Activated effector memory CD4-positive, alpha-beta T cell treated with anti-CD3 and anti-CD28 coated beads, Interleukin-2, amount 50 U/mL, for 16 hours (primary cell): ENCODE data around the gene ANKS1A.
"Not testable (repeated sequence)": the region's sequence is repeated elsewhere in the genome, so short reads cannot be mapped to it uniquely, and the experiment has no call there.

ENCODE experiments used
- DNase-seq: peaks from one replicate; pipeline ENCODE4 v3.0.0-alpha.2; 2020

Gene ANKS1A

DNA sequence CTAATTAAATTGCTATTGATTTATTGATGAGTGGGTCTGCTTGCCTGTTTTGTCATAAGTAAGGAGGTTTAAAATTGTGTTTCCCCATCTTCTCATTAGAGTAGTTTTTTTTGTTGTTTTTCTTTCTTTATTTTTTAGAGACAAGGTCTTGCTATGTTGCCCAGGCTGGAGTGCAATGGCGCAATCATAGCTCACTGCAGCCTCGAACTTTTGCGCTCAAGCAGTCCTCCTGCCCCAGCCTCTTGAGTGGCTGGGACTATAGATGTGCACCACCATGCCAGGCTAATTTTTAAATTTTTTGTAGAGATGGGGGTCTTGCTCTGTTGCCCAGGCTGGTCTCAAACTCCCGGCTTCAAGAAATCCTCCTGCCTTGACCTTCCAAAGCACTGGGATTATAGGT lies 31.0 kb downstream of the ANKS1A start:
- DNase-seq: no peak

DNA sequence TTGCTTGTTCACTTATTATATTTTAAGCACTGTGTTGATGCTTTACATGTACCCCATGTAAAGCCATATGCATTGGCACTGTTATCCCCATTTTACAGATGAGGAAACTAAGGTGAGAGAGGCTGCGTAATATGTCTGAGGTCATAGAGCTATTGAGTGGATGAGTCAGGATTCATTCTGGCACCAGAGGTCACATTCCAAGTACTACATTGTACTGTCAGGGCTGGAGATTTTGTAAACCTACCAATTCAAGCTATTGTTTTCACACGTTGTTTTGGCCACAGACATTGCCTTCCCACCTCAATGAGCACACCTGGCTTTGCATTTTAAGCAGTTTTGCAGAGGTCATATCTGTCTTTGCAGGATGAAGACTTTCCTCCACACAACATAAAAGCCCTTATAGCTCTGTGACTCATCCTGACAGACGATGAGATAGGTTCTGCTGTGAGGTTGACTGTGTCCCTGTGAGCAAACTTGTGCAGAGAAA lies 33.2 kb downstream of the ANKS1A start:
- DNase-seq: no peak

DNA sequence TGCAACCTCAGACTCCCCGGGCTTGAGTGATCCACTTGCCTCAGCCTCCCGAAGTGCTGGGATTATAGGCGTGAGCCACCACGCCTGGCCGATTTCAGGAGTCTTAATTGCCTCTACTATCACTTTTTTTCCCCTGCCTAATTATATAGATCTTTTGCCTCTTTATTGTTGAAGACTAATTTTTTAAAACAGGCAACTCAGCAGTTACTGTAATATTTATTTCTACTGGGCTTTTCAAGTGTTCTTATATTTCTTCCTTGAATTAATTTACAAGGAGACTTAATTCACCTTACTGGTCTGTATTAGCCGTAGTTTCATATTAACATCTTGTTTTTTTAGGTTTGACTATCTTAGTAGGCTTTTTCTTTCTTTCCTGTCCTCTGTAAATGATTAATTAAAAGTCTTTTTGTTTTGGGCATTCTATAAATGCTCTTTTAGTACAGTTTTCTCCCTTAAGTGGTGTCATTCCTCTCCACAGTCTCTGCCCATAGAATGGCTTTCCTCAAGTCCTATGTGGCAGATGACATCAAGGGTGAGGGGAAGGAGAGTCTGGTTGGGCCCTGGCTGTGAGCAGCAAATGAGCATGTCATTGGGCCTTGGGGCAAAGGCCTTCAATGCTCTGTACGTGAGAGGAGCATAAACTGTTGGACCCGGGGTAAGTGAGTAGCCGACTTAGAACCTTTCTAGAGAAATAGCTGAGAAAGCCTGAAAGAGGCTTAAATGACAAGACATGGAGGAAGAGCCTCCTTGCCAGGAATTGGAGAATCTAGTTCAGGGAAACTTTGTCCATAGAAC lies 36.0 kb downstream of the ANKS1A start:
- no peak for DNase-seq

DNA sequence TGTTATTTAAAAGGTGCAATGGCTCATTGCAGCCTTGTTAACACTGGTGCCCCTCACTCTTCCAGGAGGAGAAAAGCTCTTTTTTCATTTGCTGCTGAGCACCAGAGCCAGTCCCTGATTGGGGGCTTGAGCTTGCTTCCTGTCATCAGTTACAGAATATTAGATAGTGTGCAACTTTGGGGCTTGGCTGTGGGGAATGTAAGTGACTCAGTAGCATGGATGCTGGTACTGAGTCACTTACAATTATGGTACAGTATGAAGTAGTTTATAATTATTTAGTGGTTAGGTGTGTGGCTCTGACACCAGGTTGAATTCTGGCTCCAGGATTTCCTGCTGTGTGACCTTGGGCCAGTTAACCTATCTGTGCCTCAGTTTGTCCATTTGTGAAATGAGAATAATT lies 37.6 kb downstream of the ANKS1A start:
- DNase-seq: no peak

DNA sequence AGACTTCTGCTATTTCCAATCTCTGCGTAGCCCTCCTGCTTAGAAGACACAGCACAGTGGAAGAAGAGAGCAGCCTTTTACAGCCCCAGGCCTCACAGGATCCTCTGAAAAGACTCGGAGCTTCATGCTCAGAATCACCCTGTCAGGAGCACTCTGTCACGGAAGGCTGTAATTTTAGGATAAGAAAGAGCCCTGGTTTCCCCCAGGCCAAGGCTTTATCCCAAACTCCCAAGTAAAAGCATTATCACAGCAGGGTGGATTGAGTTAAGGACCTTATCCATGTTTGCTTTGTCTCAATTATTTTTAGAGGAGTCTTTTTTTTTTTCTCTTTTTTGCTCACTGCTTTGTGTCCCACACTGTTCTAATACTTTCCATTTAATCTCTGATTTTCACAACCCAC lies 39.2 kb downstream of the ANKS1A start:
- no peak for DNase-seq

DNA sequence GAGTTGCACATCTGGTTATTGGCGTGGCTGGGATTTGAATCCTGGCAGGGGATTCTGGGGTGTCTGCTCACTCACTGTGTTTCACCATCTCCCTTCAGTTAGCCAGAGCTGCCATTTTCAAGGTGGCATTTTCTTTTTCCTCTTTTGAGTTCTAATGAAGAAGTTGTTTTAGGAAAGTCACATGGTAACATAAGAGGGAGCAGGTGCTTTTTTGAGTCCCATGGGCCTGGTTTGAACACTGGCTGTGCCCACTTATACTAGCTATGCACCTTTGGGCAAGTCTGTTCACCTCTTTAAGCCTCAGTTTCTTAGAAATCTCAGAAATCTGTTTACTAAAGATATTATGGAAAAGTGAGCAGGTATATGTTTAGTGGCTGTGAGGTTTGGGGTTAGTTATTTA lies 39.6 kb downstream of the ANKS1A start:
- DNase-seq: no peak

DNA sequence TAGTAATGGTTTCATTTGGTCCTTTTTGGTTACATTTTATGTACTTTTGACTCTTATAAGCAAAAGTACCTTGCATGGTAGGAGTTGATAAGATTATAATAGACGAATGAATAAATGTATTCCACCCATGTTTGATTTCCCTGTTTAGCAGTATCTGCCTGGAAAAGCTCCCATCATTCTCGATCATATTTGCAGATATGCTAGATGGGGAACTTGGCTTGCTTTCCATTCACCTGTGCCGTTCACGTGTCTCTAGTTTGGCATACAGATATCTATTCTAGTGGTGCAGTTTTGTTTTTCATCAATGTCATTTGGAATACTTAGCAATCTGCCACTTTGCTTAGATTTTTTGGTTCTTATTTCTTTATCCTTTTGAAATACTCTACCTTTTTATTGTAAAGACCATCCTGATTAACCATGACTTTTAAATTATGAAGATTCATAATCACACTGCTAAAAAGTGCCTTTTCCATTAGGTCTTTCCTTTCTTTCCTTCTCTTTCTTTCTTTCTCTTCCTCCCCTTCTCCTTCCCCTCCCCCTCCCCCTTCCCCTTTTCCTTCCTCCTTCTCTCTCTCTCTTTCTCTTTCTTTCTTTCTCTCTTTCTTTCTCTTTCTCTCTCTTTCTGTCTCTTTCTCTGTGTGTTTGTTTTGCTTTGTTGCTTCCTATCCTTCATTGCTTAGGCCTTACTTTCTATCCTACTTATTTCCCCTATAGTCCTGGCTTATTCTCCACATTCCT lies 40.4 kb downstream of the ANKS1A start:
- DNase-seq: no peak

DNA sequence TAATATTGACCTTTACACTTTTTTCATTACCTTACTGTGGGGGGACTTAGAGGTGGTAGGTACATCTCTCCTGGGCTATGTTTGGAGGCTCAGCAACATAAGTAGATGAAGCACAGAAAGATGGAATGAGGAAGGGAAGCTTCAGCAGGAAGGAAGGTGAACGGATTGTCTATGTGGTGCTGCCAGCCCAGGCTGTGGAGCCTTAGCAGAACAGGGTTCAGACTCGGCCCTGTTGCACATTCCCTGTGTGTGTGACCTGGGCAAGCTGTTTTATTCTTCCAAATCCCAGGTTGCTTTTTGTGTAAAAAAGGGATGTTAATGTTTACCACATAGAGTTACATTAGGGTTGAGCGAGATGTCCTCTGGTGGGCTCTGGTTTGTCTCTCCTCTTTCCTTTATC lies 41.2 kb downstream of the ANKS1A start:
- DNase-seq: no peak

DNA sequence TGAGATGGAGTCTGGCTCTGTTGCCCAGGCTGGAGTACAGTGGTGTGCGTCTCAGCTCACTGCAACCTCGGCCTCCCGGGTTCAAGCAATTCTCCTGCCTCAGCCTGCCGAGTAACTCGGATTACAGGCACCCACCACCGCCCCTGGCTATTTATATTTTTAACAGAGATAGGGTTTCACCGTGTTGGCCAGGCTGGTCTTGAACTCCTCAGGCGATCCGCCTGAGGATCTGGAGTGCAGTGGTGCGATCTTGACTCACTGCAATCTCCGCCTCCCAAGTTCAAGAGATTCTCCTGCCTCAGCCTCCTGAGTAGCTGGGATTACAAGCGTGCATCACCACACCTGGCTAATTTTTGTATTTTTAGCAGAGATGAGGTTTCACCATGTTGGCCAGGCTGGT lies 43.1 kb downstream of the ANKS1A start:
- DNase-seq: not testable (repeated sequence)

DNA sequence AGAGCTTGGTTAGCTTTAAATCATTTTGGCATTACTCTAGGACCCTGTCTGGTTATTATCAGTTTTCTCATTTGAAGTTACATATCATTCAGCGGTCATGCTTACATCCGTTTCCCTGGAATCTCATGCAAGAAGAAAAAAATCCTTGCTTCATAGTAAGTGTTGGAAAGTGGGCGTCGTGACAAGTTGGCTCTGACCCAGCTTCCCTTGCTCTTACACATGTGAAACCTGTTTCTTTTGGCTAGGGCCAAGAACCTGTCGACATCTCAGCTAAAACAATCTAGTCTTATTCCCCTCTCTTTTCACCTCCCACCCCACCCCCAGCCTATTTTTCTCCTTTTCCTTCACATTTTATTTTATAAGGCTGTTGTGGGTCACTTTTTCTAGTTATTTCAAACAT lies 45.5 kb downstream of the ANKS1A start:
- no peak for DNase-seq

DNA sequence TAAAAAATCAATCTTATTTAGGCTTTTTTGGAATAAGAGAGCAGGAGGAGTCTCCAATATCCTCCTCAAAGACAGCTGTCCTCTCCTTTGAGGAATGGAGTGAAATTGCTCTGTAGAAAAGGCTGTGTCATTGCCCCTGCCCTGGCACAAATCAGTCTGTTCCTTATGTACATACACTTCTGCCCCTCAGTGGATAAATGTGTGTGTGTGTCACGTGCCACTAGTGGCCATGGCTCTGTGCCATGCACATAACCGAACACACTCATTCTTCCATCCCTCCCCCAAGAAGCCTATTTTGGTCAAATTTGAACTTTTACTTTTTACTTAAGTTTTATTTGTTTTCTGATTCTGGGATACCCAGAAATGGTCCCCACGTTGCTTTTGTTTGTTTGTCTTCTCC lies 49.2 kb downstream of the ANKS1A start:
- DNase-seq: no peak

DNA sequence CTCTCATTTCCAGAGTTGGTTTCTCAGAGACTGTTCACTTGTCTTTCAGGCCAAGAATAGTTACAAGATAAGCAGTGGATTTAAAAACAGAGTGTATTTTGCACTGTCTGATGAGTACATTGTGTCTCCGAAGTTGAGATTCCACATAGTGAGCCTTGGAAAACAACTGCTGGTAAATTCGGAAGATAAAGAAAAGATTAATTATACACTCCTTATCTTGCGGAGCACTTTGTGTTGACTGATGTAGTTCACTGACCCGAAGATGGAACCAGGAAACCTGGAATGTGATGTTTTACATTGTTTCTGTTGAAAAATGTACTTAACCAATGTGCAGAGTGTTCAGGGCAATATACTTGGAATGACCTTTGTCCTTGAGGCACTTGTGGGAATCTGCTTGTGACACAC lies 51.0 kb downstream of the ANKS1A start:
- no peak for DNase-seq

DNA sequence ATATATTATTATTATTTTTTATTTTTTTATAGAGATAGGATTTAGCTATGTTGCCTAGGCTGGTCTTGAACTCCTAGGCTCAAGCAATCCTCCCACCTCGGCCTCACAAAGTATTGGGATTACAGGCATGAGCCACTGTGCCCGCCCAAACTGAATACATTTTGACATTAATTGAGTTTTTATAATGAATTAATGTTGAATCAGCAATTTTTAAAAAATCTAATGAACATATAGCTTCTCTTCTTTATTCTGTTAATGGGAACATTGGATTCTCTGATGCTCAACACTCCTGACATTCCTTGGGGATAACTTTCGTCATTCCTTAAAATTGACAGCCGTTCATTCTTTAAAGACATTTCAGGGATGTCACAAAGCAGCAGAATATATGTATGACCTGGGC lies 52.4 kb downstream of the ANKS1A start:
- DNase-seq: no peak

DNA sequence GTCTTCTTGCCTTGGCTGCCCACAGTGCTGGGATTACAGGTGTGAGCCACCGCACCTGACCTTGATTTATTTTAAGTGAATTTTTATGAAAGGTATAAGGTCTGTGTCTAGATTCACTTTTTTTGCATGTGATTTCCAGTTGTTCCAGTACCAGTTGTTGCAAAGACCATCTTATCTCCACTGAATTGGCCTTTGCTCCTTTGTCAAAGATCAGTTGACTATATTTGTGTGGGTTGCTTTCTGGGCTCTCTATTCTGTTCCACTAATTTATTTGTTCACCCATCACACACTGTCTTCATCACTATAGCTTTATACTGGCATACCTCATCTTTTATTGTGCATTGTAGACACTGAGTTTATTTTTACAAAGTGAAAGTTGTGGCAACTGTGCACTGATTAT lies 56.3 kb downstream of the ANKS1A start:
- DNase-seq: no peak

DNA sequence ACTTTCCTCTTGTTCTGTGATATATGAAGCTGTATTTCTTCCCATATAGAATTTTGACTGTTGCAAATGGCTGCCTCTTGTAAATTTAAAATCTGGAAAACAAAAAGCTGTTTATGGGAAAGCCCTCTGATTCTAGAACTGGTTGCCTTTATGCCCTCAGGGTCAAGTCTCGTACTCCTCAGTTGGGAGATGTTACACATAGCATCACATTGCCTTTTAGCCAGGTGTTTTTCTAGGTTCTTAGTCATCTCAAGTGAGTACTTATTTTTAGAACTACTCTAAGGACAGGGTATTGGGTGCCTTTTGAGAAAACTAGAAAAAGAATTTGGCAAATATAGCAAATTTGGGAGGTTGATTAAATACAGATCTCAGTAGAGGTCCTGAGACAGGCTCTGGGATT lies 58.5 kb downstream of the ANKS1A start:
- DNase-seq: no peak

DNA sequence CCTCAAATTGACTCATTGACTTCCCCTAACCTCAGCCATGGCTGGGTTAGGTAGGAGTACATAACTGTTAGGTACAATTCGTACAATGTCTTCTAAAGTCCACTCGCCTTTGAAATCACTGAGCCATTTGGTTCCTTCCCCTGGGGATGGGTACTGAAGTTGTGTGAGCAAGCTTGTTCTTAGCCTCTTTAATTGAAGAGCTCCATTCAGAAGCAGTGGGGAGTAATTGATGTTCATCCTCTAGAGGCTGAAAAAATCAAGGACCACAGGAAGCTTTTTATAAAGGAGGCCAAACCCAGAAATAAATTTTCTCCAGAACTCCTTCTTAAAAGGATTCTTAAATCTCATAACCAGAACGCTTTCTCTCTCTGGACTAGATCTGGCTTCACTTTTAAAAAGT lies 60.6 kb downstream of the ANKS1A start:
- no peak for DNase-seq

DNA sequence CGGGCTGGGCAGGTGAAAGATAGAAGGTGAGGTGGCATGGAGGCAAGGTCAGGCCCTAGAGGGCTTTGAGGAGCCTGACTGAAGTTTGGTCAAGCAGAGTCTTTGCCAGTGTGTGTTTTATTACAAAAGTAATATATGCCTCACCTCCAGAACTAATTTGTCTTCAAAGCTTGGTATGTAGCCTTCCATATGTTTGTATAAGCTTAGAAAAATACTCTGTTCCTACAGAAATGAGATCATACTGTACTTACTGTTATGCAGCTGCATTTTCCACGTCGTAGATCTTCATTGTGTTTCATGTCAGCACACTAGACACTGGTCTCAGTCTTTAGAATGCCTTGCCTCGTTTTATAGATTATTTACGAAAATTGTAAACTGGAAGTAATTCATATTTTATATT lies 61.8 kb downstream of the ANKS1A start:
- no peak for DNase-seq

DNA sequence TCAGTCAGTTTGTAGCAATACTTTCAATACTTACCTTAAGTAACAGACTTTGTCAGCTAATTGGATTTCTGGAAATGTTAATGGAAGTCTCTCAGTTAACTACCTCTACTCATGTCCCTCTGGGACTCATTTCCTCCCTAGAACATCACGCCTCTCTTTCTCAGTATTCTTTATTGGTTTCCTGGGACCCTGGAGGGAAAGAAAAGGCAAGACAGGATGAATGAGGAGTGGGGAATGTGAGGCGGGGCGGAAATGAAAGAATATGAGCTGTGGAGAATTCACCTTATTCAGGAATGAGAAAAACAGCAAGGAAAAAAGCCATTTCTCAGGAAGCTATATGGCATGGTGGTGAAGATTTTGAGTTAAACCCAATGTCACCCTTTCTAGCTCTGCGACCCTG lies 62.7 kb downstream of the ANKS1A start:
- DNase-seq: no peak

DNA sequence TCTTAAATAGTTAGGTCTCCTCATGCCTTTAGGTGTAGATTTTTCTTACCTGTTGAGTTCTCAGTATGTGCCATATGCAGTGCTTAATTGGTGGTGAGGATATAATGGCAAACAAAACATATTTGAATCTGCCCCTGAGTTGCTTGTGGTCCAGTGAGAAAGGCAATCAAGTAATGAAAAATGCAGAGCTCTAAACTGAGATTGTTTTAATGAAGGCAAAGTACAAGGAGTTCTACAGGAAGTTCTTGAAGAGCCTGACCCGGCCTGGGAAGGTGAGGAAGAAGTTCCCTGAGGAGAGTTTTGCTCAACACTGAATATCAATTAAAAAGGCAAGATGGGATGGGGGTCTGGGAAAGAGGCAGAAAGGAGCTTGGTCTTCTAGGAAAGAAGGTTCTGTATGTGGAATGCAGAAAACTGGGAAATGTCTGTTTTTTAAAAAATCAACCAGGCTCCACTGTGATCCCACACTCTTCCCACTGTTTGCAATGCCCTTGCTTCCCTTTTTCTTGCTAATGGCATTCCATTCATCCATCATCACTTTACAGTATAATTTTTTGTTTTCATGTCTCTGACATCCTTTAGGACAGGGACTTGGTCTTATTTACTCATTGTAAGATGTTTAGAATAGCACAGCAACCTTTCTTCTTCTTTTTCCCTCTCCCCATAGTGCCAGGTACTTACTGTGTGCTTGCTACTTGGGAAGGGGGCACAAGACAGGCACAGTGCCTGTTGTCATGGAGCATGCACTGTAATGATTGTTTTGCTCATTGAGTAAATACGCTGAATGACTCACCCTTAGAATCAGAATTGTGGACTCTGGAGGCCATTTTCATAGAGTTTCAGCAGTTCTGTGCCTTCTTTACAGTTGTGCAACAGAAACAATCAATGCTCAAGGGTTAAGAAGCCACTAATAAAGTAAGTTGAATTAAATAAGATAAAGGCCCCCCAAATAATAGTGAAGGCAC lies 64.3 kb downstream of the ANKS1A start:
- DNase-seq: no peak

DNA sequence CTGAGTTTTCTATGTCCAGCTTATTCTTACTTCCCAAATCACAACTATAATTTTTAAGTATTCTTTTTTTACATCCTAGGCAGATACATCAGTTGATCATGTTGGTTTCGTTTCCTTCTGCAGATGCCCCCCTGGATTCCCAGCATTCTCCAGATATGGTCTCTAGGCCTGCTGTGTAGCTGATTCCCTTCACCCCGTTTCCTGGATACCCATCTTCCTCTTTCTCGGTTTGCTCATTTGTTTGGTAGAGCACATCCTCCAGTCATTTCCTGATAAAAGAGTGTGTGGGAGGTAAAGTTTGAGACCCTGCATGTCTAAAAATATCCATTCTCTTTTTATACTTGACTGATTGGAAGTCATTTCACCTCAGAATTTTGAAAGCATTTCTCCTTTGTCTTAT lies 66.4 kb downstream of the ANKS1A start:
- no peak for DNase-seq

DNA sequence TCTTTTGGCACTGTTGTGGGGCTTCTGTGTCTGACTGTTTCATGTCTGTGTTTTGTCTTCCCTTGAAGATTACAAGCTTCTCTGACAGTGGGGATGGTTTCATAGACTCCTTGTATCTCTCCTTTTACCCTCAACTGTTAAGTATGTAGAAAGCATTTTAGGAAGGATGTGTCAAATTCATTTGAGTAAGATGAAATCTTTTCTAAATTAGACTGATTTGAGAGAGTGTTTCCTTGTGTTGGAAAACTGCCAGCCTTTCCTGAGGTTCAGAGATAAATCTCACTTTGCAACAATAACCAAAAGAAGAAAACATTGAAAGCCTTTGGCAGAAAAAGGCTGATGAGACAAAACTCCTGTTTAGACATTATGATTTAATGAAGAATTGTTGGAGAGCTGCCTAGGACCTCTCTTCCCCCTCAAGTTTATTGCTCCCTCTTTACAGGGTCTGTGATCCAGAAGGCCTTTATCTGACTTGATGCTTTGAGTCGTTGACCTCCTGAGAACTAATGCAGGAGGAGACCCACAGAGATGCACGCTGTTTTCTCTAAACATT lies 68.3 kb downstream of the ANKS1A start:
- DNase-seq: no peak

DNA sequence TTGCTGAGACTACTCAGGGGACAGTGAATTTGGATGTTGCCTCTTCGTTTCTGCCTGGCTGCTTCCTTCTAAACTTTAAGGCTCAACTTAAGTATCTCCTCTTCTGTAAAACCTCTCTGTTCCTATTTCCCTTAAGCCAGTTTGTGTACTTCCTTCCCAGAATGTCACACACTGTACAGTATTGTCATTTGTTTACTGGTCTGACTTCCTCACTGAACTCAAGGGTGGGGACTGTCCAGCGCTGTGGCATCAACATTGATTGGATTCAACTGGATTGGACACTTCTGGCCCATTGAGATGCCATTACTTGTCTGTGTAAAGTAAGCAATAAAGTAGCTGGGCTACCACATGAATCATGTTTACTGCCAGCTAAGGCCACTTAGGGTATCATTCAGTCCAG lies 69.7 kb downstream of the ANKS1A start:
- DNase-seq: no peak

DNA sequence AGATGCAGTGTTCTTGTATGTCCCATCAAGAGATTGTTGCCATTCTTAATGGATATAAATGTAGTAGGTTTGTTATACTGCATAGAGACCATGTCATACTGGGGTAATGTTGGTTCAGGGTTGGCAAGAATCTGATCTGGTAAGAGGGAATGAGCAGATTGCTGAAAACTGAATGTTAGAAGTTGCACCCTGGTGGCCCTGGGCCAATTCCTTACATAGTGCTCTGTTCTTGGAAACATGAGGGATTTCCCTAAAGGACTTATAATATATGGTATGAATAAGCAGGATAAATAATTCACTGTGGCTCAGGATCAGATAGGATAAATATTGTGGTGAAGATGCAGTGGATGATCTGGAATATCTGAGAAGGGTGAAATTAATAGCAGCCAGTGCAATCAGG lies 70.2 kb downstream of the ANKS1A start:
- no peak for DNase-seq
